Measurements from ENCODE around the gene ZNF667.

Gene ZNF667

DNA sequence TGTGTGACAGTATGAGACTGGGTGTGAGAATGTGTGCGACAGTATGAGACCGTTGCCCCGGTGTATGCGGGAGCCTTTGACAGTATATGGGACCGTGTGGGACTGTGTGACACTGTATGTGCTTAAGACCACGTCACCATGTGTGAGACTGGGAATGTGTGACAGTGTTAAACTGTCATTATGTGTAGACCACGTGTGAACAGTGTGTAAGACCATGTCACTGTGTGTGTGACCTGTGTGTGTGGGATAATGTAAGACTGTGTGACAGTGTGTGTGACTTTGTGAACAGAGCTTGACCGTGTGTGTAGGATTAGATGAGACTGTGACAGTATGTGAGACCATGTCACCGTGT is 72.5 kb downstream of the ZNF667 start:
- Mint-ChIP-seq H3K27me3 (ENCODE audit: low read depth) (no peaks in the 10 kb centered on the region), H3K4me1 (ENCODE audit: low read depth) (peaks cover 14% of the 10 kb centered on the region), H3K9me3 (peaks cover 73% of the 10 kb centered on the region), H3K27ac (peak overlapping the region; percentile 94), H3K4me3 (peak overlapping the region; percentile 83), H3K36me3 (ENCODE audit: low read depth) (peaks cover 48% of the 10 kb centered on the region)

DNA sequence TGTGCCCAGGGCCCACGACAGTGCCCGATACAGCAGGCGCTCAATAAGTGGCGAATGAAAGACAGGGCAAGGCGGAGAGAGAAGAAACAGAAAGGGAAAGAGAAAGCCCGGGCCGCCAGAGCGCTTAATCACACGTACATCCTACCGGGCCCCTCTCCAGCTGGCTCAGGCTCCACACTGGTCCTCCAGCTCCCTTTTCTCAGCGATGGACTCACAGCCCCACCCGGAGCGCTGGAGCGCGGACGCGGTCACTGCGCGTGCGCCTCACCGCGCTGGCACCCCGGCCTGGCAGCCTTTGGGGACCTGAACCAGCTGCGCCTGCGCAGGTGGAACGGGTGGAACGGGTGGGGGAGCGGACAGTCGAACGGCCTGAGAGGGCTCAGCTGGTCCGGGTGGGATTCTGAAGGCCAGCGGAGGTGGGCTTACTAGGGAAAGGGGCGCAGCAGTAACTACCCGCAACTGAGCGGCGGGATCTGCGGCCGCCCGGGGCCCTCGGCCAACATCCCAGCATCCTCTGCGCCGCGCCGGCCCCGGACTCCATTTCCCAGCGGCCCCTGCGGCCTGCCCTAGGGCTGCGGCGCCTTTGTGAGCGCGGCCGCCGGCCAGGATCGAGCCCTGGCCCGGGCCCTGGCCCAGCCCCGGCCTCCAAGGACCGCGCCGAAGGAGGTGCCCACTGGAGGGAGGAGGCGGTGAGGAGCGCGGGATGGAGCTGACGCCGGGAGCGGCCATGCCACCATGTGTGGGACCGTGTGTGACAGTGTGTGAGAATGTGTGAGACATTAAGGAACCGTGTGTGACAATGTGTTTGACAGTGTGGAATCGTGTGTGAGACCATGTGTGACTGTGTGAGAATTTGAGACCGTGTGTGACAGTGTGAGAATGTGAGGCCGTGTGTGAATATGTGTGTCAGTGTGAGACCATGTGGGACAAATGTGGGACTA is 73.1 kb downstream of the ZNF667 start, which contains the start of gene ZNF583:
TSS of gene ZNF583 (plus strand) at position 569 of the 941 bp plus-strand sequence. CDS start 2,783 bp downstream, outside the sequence.
- H3K4me3 Mint-ChIP-seq: peak within 1 kb of the TSS; percentile 83
- peaks cover 77% of the 10 kb centered on the region for H3K9me3 Mint-ChIP-seq
- peaks cover 48% of the 10 kb centered on the region for H3K36me3 Mint-ChIP-seq (ENCODE audit: low read depth)
- H3K4me1 Mint-ChIP-seq (ENCODE audit: low read depth): peaks cover 14% of the 10 kb centered on the region
- no peaks in the 10 kb centered on the region for H3K27me3 Mint-ChIP-seq (ENCODE audit: low read depth)
- peak within 1 kb of the TSS; percentile 94 for H3K27ac Mint-ChIP-seq

DNA sequence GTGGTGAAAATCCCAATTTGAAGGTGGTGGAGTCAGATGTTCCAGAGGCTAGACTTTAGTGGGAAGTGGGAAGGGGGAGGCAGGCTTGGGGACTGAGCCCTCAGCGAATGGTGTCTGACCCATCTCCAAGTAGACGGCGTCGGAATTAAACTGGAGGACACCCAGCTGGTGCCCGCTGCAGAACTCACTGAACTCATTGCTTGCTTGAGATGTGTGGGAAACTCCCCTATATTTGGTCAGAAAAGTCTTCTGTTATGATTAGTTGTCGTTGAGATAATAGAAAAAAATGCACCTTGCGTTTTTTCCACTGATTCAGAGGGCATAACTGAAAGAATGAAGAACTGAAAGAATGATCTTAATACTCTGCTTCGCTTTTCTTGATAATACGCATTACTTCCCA is 73.9 kb downstream of the ZNF667 start:
- Mint-ChIP-seq H3K27ac (peak overlapping the region; percentile 94), H3K4me1 (ENCODE audit: low read depth) (peaks cover 14% of the 10 kb centered on the region), H3K9me3 (peaks cover 77% of the 10 kb centered on the region), H3K36me3 (ENCODE audit: low read depth) (peaks cover 43% of the 10 kb centered on the region), H3K4me3 (peak overlapping the region; percentile 83), H3K27me3 (ENCODE audit: low read depth) (no peaks in the 10 kb centered on the region)

DNA sequence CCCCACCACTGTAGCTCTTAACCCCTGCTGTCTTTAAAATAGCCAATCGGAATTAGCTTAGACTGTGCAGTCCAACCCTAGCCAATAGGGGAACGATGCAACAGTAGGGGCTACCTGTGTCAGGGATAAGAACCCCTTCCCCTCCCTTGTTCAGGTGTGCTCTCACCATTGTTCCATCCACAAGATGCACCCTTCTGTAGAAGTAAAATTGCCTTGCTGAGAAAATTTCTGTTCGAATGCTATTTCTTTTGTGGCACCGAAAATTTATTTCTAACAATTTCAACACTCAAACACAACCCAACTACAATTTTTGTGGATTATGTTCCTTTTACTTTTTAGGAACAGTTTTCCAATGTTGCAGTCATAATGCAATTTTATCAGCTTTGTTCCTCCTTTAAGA is 76.7 kb downstream of the ZNF667 start:
- peaks cover 27% of the 10 kb centered on the region for H3K36me3 Mint-ChIP-seq (ENCODE audit: low read depth)
- peaks cover 14% of the 10 kb centered on the region for H3K4me1 Mint-ChIP-seq (ENCODE audit: low read depth)
- H3K9me3 Mint-ChIP-seq: peaks cover 80% of the 10 kb centered on the region
- no peaks in the 10 kb centered on the region for H3K27me3 Mint-ChIP-seq (ENCODE audit: low read depth)
- H3K4me3 Mint-ChIP-seq: no peak overlapping the region
- no peak overlapping the region for H3K27ac Mint-ChIP-seq

DNA sequence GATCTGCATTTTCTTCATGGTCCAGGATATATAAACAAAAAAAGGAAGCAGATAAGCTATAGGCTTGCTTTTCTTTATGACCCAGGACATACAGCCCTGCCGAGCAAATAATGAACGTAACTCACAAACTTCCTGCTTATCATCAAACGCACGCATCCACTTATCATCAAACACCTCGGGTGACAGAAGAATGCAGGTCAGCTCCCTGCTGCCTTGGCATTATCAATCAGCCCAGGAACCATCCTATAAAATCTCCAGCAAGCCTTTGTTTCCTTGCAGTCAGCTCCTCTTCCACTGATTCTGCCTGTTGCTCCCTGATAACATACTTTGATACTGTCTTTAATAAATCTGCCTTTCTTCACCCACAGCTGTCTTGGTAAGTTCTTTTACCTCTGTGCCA is 78.3 kb downstream of the ZNF667 start:
- Mint-ChIP-seq H3K36me3 (ENCODE audit: low read depth) (peaks cover 17% of the 10 kb centered on the region), H3K4me1 (ENCODE audit: low read depth) (peaks cover 5% of the 10 kb centered on the region), H3K27me3 (ENCODE audit: low read depth) (no peaks in the 10 kb centered on the region), H3K27ac (no peak overlapping the region), H3K4me3 (no peak overlapping the region), H3K9me3 (peaks cover 84% of the 10 kb centered on the region)

DNA sequence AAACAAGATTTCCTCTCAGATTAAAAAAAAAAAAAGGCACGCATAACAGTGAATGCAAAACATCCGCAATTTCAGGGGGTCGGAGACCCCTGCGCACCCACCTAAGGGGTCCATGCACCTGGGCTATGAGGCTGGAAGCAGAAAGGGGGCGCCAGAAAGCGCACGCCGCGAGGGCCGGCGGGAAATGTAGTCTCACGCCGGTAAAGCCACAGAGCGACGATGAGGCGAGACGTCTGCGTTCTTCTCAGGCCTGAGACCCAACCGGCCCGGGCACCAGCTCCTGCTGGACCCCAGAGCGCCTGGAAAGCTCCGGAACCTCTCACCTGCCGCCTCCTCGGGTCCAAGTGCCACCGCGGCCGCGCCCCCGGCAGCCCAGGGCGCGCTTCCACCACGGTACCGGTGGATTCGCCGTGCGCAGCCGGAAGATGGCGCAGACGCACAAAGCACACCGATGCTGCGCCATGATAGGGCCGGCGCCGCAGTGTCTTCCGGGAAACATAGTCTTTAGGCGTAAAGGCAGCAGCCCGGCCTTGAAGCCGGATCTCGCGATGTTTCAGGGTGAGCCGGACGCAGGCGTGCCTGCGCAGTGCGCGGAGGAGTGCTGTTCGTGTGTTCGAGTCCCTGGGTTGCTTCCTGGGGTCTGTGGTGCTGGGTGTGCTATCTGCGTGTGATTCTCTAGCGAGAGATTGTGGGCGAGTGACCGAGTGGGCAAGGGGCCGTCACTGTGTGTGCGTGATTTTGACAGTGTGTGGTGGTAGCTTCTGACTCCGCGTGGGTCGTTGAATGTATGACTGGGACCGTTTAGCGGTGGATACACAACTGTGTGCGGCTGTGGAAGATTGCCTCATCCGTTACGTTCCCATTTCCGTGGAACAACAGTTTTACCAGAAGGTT is 83.8 kb downstream of the ZNF667 start, which contains the start of gene ZNF582:
TSS of gene ZNF582 (minus strand) at position 416 of the 894 bp plus-strand sequence. CDS start 1,782 bp downstream, outside the sequence.
- Mint-ChIP-seq H3K27ac (peak within 1 kb of the TSS; percentile 93), H3K36me3 (ENCODE audit: low read depth) (peaks cover 12% of the 10 kb centered on the region), H3K27me3 (ENCODE audit: low read depth) (no peaks in the 10 kb centered on the region), H3K4me3 (peak within 1 kb of the TSS; percentile 90), H3K4me1 (ENCODE audit: low read depth) (peaks cover 4% of the 10 kb centered on the region), H3K9me3 (peaks cover 77% of the 10 kb centered on the region)

Data from T-helper 1 cell treated with Interleukin-12 subunit alpha and Interleukin-12 subunit beta and Interleukin-4 antibody, amounts not matched to agents 30 μg/mL and 1 μg/mL, for 36 hours (primary cell).